Adrenal gland (tissue), 12 donors: ENCODE measurements around the gene KXD1. TPM values are rescaled to one million over a fixed set of nuclear protein-coding genes. Genes with fewer than 3 reads are reported as not detected.
"Not testable (repeated sequence)": the region's sequence is repeated elsewhere in the genome, so short reads cannot be mapped to it uniquely, and the experiment has no call there.

Experiments
- DNase-seq, 7 donors: peaks; one replicate each; pipeline ENCODE4 v3.0.0-alpha.2; 2019 to 2020
- H3K27ac ChIP-seq, 5 donors: fragments of 200-600 bp; sonication (generic) in 4 of 5; 1 replicate in 3 of 5; 2 replicates in 2 of 5; pipeline versions ENCODE4 v1.5.1 to v1.8.0; 2016 to 2020; ENCODE audit warnings: mild to moderate bottlenecking in 1 of 5
- H3K27me3 ChIP-seq: fragments of 200-600 bp; 2 replicates; pipeline ENCODE4 v1.8.0; 2021
- H3K36me3 ChIP-seq, 2 donors: fragments of 200-600 bp; replicated peaks in 1 of 2; 1 replicate in 1 of 2; 2 replicates in 1 of 2; pipeline versions ENCODE4 v1.5.1 to v1.8.0; 2018 to 2022
- H3K4me1 ChIP-seq, 2 donors: fragments of 200-600 bp; replicated peaks in 1 of 2; 1 replicate in 1 of 2; 2 replicates in 1 of 2; pipeline versions ENCODE4 v1.5.1 to v1.8.0; 2018 to 2021
- H3K4me3 ChIP-seq, 4 donors: fragments of 200-600 bp; sonication (generic) in 3 of 4; one replicate each; pipeline ENCODE4 v1.5.1; 2016 to 2018
- H3K9me3 ChIP-seq, 3 donors: fragments of 200-600 bp; sonication (generic) in 1 of 3; replicated peaks in 1 of 3; 1 replicate in 2 of 3; 2 replicates in 1 of 3; pipeline versions ENCODE4 v1.5.1 to v1.8.0; 2016 to 2021
- POLR2A ChIP-seq, 2 donors: fragments of 450-650 bp; IDR thresholded peaks; one replicate each; pipeline ENCODE4 v1.6.1; 2017; ENCODE audit warnings: antibody characterized with exemption in 2 of 2, mild to moderate bottlenecking in 2 of 2, moderate library complexity in 1 of 2
- WGBS, 4 donors: extraction: QIAGEN DNeasy Blood & Tissue Kit in 2 of 4; methylation state at CpG; one replicate each; pipeline versions ENCODE4 v1.1.5 to v1.1.7; 2013 to 2017; 5-methylcytosine and 5-hydroxymethylcytosine counted together
- intact Hi-C, 2 donors: fragments of 100-400 bp; cut with DNase I; formaldehyde crosslinking; loops; one replicate each; pipeline versions ENCODE4 v1.14.1 to v1.15.0; 2022 to 2023
- polyA plus RNA-seq, 3 donors: library from polyadenylated mRNA; stranded (reverse); fragments of 200-250 nt in 2 of 3; fragments of 350-450 nt in 1 of 3; fragmentation: Illumina TruSeq in 1 of 3; extraction: RNeasy Lipid Tissue Mini Kit (QIAGEN cat#74804) in 1 of 3; gene quantifications; one replicate each; pipeline ENCODE4 v1.2.3, GENCODE V29; 2013 to 2014
- total RNA-seq, 9 donors: library from RNA; depleted of rRNA in 4 of 9; stranded (reverse); fragments of >200 nt in 4 of 9; fragments of 120-200 nt in 1 of 9; fragmentation: NEBNext Ultra II Directional in 1 of 9; extraction: Animal tissue kit (Norgen Biotek cat#: 25700) in 1 of 9; gene quantifications; one replicate each; pipeline versions ENCODE4 v1.1.0 to v1.2.4, GENCODE V29; 2013 to 2023
- TF ChIP-seq, protein P1 (sequence below), 6 experiments: fragments of 450-650 bp in 4 of 6; fragments of 200-600 bp in 2 of 6; sonication (generic) in 1 of 6; IDR thresholded peaks; 1 replicate in 5 of 6; 2 replicates in 1 of 6; pipeline versions ENCODE4 v1.5.1 to v1.8.0; 2016 to 2021; ENCODE audit warnings: antibody characterized with exemption in 6 of 6, mild to moderate bottlenecking in 2 of 6, moderate library complexity in 1 of 6
- donor health status: healthy with polysubstance abuse.
- donor health status: Bipolar disorder and iron deficiency.
- donor health status: DM: yes; HTN: yes; CAD: no.
- donor health status: DM: no; HTN: no; CAD: no.
- donor health status: DM: no; HTN: no; CAD: no.
- donor health status: DM: yes; HTN: yes; CAD: no.

The KXD1 gene
- total and polyA plus RNA-seq, 12 donors = 57.7 to 165 (median 82.5) TPM

DNA sequence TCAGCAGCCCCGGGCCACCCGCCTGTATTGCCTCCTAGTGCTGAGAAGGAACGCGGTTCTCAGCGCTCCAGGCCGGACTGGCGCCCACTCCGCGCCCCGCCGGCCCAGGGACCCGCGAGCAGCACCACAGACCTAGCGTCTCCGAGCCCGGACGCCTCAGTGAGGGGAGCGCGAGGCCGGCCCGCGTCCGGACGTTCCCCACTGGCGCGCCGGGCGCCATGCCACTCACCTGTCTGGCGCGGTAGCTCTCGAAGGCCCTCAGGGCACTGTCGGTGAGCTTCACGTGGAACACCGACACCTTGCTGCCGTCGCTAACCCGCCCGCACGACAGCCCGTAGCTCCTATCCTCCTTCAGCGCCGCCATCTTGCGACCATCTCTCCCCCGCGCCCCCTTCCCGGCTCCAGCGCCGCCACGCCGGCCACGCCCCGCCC lies 36.0 kb upstream of the KXD1 start, which contains the start of gene ELL:
Gene ELL, minus strand, starts transcription at position 379 of the 432 bp plus-strand sequence. Its CDS starts 15 bp downstream, at position 364.
- intact Hi-C loops = no loop called here
- TF ChIP-seq, protein P1, sequence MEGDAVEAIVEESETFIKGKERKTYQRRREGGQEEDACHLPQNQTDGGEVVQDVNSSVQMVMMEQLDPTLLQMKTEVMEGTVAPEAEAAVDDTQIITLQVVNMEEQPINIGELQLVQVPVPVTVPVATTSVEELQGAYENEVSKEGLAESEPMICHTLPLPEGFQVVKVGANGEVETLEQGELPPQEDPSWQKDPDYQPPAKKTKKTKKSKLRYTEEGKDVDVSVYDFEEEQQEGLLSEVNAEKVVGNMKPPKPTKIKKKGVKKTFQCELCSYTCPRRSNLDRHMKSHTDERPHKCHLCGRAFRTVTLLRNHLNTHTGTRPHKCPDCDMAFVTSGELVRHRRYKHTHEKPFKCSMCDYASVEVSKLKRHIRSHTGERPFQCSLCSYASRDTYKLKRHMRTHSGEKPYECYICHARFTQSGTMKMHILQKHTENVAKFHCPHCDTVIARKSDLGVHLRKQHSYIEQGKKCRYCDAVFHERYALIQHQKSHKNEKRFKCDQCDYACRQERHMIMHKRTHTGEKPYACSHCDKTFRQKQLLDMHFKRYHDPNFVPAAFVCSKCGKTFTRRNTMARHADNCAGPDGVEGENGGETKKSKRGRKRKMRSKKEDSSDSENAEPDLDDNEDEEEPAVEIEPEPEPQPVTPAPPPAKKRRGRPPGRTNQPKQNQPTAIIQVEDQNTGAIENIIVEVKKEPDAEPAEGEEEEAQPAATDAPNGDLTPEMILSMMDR (IDR thresholded peaks at IDR 0.05) = no peak
- peak; percentile 93 to 95 for TF ChIP-seq POLR2A (IDR thresholded peaks at IDR 0.05)
- 0 to 4% (median 0%) methylated on average over 3 to 52 of the region's 52 CpGs for WGBS, 4 donors

DNA sequence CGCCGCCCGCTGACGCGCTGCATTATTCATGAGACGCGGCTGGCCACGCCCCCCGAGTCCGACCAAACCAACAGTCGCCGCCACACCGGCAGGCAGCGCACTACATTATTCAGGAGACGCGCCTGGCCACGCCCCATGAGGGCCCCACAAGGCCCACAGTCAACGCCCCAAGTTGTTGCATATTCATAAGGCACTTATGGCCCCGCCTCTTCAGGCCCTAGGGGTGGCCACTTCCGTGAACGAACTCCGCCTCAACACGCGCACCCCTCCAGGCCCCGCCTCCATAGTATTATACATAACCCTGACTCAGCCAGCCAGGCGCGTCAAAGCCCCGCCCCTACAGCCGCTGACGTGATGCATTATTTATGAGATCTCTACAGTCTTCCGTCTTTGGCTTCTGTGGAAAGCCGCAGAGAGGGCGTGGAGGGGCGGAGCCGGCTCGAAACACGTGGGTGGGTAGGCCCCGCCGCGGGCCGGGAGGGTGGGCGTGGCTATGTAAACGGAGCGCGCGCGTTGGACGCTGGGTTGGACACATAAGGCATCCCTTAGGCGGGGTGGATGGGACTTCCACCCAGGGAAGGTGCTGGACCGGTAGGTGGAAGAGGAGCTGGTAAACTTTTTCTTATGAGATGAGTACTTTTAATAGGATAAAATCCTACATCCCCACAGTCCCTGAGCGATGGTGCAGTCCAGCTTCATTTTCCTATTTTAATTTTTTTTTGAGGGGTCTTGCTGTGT lies 35.4 kb upstream of the KXD1 start:
- DNase-seq = peak; percentile 100
- Histone ChIP-seq H3K4me3 (peak overlapping the region in 2 of 4 donors; percentile 87 to 94), H3K27ac (peak overlapping the region in 4 of 5 donors; percentile 85 to 96 (median 92)), H3K27me3 (no peaks in the 10 kb centered on the region), H3K36me3 (no peaks in the 10 kb centered on the region), H3K4me1 (peaks cover 16 to 28% of the 10 kb centered on the region in 2 donors), H3K9me3 (no peaks in the 10 kb centered on the region)
- 1 to 3% (median 1%) methylated on average over 14 to 51 of the region's 51 CpGs for WGBS, 4 donors
- TF ChIP-seq, protein P1 (IDR thresholded peaks at IDR 0.05) = peak in 1 of 6 experiments; percentile 12
- TF ChIP-seq POLR2A (IDR thresholded peaks at IDR 0.05) = peak in 1 of 2 donors; percentile 36
- intact Hi-C loops = no loop called here

More for the DNA sequence above, 36.0 kb upstream of the KXD1 start, which contains the start of gene ELL:
- no peak for DNase-seq
- Histone ChIP-seq H3K9me3 (no peaks in the 10 kb centered on the region), H3K27me3 (no peaks in the 10 kb centered on the region), H3K36me3 (no peaks in the 10 kb centered on the region), H3K4me1 (peaks cover 16 to 33% of the 10 kb centered on the region in 2 donors), H3K4me3 (peak within 1 kb of the TSS; percentile 21 to 94 (median 60)), H3K27ac (peak within 1 kb of the TSS; percentile 54 to 96 (median 88))

DNA sequence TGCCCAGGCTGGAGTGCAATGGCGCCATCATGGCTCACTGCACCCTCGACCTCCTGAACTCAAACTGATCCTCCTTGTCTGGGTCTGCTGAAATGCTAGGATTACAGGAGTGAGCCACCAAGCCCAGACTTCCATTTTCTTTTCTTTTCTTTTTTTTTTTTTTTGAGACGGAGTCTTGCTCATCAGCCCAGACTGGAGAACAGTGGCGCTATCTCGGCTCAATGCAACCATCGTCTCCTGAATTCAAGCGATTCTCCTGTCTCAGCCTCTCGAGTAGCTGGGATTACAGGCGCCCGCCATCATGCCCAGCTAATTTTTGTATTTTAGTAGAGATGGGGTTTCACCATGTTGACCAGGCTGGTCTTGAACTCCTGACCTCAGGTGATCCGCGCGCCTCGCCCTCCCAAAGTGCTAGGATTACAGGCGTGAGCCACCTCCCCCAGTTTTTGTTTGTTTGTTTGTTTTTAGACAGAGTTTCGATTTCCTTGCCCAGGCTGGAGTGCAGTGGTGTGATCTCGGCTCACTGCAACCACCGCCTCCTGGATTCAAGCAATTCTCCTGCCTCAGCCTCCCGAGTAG lies 34.7 kb upstream of the KXD1 start:
- peak overlapping the region in 1 of 5 donors; percentile 43 for H3K27ac ChIP-seq
- peaks cover 16 to 22% of the 10 kb centered on the region in 2 donors for H3K4me1 ChIP-seq
- peak in 2 of 7 donors; percentile 39 to 68 for DNase-seq
- H3K9me3 ChIP-seq, intact Hi-C loops, H3K27me3 ChIP-seq, H3K36me3 ChIP-seq: not testable (repeated sequence)
- WGBS, 4 donors = 65 to 71% (median 69%) methylated on average over 19 of the region's 19 CpGs
- H3K4me3 ChIP-seq = peak overlapping the region in 1 of 4 donors; percentile 35
- TF ChIP-seq, protein P1 (IDR thresholded peaks at IDR 0.05) = peak in 1 of 6 experiments; percentile 10

DNA sequence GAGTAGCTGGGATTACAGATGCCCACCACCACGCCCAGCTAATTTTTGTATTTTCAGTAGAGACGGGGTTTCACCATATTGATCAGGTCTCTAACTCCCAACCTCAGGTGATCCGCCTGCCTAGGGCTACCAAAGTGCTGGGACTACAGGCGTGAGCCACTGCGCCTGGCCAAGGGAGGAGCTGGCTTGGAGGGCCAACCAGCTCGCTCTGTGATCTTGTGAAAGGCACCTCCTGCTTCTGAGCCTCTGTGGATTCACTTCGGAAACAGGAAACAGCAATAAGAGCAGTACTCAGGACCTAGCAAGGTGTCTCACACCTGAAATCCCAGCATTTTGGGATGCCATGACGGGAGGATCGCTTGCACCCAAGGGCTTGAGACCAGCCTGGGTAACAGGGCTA lies 33.8 kb upstream of the KXD1 start:
- 89 to 95% (median 90%) methylated on average over 6 to 9 of the region's 9 CpGs for WGBS, 4 donors
- Histone ChIP-seq H3K27me3 (no peaks in the 10 kb centered on the region), H3K9me3 (no peaks in the 10 kb centered on the region), H3K27ac (no peak overlapping the region), H3K36me3 (no peaks in the 10 kb centered on the region), H3K4me3 (no peak overlapping the region), H3K4me1 (peaks cover 15 to 16% of the 10 kb centered on the region in 2 donors)
- intact Hi-C loops = no loop called here
- TF ChIP-seq, protein P1 (IDR thresholded peaks at IDR 0.05) = no peak
- TF ChIP-seq POLR2A (IDR thresholded peaks at IDR 0.05) = no peak
- no peak for DNase-seq
